GM12875 (cell line): ENCODE results near the gene ID2.

ENCODE experiments used
- H3K4me3 ChIP-seq: one replicate; pipeline ENCODE4 v1.5.1; 2011; ENCODE audit warnings: low read depth, low read length, control low read depth
- CTCF ChIP-seq: IDR thresholded peaks from 2 replicates; pipeline ENCODE4 v1.5.1; 2011; ENCODE audit warnings: low read depth, mild to moderate bottlenecking, control low read depth, inconsistent platforms, low read length, moderate library complexity, borderline replicate concordance; ENCODE audit not compliant: insufficient read depth

Gene ID2

GRCh38 chr2:8709611-8710010 is 27.8 kb downstream of the ID2 start:
- H3K4me3 ChIP-seq, result no peak overlapping the region
- TF ChIP-seq CTCF, result no peak

DNA sequence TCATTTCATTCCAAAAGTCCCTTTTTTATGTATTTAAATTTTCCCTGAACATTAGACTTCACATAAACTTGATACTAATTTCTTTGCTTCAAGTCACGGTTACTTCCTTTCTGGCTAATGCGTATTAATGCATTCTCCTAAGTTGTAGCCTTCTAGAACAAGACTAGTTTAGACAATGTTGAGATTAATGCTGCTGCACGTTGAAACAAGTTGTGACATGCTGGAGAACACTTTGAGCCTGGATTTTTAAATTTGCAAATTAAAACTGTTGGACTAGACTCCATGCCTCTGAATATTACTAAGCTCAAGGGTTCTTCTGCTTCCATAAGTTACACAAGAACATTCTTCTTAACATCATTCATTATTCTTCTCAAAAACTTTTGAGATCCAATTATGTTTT is 29.1 kb downstream of the ID2 start:
- H3K4me3 ChIP-seq, result no peak overlapping the region
- no peak for TF ChIP-seq CTCF

- H3K4me3 ChIP-seq, result no peak overlapping the region
- TF ChIP-seq CTCF, result no peak
Observed at GRCh38 chr2:8714283-8714682, 32.4 kb downstream of the ID2 start.

- TF ChIP-seq CTCF, result no peak
Observed at GRCh38 chr2:8714971-8715370, 33.1 kb downstream of the ID2 start.

GRCh38 chr2:8719528-8719927 is 37.7 kb downstream of the ID2 start:
- no peak for TF ChIP-seq CTCF
- no peak overlapping the region for H3K4me3 ChIP-seq

More at GRCh38 chr2:8714971-8715370, 33.1 kb downstream of the ID2 start:
- H3K4me3 ChIP-seq, result no peak overlapping the region

- H3K4me3 ChIP-seq, result no peak overlapping the region
- TF ChIP-seq CTCF, result no peak
Observed at GRCh38 chr2:8720741-8721140, 38.9 kb downstream of the ID2 start.

GRCh38 chr2:8721410-8721809 is 39.6 kb downstream of the ID2 start:
- TF ChIP-seq CTCF, result no peak

More at GRCh38 chr2:8721410-8721809, 39.6 kb downstream of the ID2 start:
- H3K4me3 ChIP-seq, result no peak overlapping the region
